AG04449 (cell line): Measurements from ENCODE around the gene HK1.

Experiments used
- CTCF ChIA-PET: fragments of 350-600 bp; formaldehyde crosslinking; extraction: SDS; loops from one replicate; lab custom pipeline; 2021; ENCODE audit warnings: antibody characterized with exemption; lab: Yijun Ruan, JAX
- POLR2A ChIA-PET: fragments of 400-600, 350-600 bp; formaldehyde crosslinking; extraction: SDS; loops from one replicate; lab custom pipeline; 2020; ENCODE audit warnings: antibody characterized with exemption, inconsistent platforms; lab: Yijun Ruan, JAX
- DNase-seq: peaks from one replicate; pipeline ENCODE4 v3.0.0-alpha.2; 2010; ENCODE audit warnings: low read depth, low spot score
- H3K4me3 ChIP-seq: 2 replicates; pipeline ENCODE4 v1.5.1; 2011; ENCODE audit warnings: low read depth, mild to moderate bottlenecking, control low read depth, low read length
- TF ChIP-seq, protein P1 (sequence below): IDR thresholded peaks from one replicate; pipeline ENCODE4 v1.5.1; 2011; ENCODE audit warnings: mild to moderate bottlenecking, moderate library complexity, low read length, control low read depth, inconsistent platforms; ENCODE audit not compliant: insufficient read depth; ENCODE audit errors: missing control alignments

HK1 gene

DNA sequence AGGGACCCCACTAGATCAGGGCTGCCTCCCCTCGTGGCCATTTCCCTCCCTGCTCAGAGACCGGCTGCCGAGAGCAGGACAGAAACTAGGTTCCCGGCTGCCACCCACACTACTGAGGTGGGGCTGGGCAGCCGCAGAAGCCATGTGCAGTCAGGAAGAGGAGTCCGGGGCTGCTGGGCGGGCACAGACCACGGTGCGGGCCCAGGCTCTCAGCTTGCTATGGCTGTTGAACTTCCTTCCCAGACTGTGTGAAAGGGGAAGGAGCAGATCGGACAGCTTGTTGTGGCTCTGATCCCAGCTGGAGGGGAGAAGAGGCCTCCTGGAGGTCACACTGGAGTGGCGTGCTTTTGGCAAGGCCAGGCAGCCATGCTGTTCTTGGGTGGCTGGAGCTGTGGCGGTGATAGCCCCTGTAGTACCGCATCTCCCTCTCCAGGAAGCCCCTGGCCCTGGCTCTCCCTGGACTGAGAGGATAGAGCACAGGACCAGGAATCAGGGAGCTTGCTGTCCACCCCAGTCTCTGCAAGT is 56.8 kb downstream of the HK1 start:
- ChIA-PET CTCF (interaction anchor here (1.1 kb wide), 1 partner anchor 16 kb away, joined by 3 read pairs; no protein-coding TSS in a partner anchor), POLR2A (no interaction called here)
- no peak for DNase-seq
- H3K4me3 ChIP-seq: no peak overlapping the region
- TF ChIP-seq, protein P1, sequence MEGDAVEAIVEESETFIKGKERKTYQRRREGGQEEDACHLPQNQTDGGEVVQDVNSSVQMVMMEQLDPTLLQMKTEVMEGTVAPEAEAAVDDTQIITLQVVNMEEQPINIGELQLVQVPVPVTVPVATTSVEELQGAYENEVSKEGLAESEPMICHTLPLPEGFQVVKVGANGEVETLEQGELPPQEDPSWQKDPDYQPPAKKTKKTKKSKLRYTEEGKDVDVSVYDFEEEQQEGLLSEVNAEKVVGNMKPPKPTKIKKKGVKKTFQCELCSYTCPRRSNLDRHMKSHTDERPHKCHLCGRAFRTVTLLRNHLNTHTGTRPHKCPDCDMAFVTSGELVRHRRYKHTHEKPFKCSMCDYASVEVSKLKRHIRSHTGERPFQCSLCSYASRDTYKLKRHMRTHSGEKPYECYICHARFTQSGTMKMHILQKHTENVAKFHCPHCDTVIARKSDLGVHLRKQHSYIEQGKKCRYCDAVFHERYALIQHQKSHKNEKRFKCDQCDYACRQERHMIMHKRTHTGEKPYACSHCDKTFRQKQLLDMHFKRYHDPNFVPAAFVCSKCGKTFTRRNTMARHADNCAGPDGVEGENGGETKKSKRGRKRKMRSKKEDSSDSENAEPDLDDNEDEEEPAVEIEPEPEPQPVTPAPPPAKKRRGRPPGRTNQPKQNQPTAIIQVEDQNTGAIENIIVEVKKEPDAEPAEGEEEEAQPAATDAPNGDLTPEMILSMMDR: no peak

DNA sequence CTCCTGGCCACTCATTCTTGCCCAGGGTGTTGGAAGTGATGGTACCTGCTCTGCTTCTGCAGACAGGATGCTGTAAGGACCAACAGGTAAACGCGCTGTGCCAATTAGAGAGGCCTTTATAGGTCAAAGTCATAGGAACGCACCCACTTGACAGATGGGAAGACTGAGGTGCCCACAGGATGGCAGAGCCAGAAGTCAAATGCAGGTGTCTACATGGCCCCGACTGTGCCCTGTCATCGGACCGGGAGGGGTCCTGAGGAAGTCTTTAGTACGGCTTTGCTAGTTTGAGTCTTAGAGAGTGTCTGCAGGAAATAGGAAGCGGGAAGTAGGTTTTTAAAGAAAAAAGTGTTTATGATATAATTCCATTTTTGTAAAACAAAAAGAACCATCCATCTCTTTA is 57.3 kb downstream of the HK1 start:
- ChIA-PET CTCF (interaction anchor here (0.7 to 1.1 kb wide), 2 partner anchors 16 to 29 kb away, joined by 3 read pairs; no protein-coding TSS in a partner anchor), POLR2A (no interaction called here)
- DNase-seq: no peak
- no peak overlapping the region for H3K4me3 ChIP-seq
- TF ChIP-seq, protein P1: no peak

DNA sequence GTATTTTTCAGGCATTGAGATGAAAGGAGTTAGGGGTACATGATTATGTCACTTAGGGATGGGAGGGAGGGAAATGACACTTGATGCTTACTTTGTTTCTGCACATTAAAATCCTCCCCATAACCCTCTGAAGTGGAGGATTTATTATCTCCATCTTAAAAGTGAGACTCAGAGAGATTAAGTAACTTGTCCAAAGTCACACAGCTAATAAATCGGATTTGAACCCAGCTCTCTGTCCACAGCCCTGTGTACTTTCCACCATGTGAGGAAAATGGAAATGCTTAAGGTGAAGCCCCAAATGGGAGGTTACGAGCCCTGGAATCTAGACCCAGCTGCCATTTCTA is 58.6 kb downstream of the HK1 start:
- ChIA-PET CTCF (interaction anchor here (0.9 to 1.6 kb wide), 5 partner anchors 8 to 70 kb away, joined by 3 to 4 read pairs (median 3); no protein-coding TSS in a partner anchor), POLR2A (no interaction called here)
- TF ChIP-seq, protein P1: no peak
- H3K4me3 ChIP-seq: no peak overlapping the region
- DNase-seq: no peak

DNA sequence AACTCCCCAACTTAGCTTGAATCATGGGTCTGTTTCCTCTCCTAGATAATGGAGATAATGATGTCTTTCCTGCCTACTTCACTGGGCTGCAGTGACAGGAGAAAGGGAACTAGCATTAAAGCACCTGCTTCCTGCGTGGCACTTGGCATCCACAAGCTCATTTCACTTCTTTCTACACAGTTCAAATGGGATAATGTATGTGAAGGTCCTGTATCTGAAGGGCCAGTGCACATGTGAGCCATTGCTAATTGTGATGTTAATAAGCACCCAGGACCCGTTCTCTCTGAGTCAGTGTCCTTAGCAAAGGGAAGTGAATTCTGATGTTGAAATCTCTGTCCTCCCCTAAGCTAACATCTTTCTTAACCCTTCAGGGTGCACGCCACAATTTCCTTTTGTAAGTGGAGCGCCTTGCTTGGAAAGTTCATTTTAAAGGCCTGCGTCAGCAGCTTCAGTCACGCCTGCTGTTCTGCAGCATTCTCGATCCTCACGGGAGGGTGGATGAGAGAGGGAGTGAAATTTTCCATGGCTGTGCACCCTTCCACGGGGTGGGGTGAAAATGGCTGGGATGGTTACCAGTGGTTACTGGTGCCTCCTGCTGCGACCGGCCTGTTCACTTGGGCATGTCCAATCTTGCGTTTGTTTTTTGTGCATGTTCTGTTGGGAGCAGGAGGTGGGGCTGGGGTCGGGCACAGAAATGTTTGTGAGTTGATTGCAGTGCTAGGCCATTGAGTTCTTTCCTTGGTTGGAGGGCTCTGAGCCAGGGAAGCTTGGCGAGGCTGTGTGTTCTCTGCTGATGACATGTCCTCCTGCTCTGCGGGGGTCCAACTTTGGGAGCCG is 59.2 kb downstream of the HK1 start:
- CTCF ChIA-PET: interaction anchor here (0.9 to 1.6 kb wide), 5 partner anchors 8 to 70 kb away, joined by 3 to 4 read pairs (median 3); no protein-coding TSS in a partner anchor
- TF ChIP-seq, protein P1: no peak
- DNase-seq: no peak
- no peak overlapping the region for H3K4me3 ChIP-seq
- POLR2A ChIA-PET: no interaction called here

DNA sequence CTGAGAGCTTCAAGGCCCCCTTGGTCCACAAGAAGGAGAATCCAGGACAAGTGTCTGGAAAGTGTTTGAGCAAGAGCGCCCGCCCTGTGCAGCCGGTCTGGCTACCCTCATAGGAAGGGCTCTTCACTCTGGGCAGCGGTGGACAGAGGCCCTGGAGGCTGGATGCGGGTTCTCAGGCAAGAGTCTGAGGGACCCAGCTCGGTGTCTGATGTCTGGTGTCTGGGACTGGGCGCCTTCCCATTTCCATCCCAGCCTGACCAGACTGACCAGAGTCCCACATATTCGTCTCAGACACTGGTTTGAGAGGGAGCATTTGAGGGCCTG is 59.8 kb downstream of the HK1 start:
- CTCF ChIA-PET: interaction anchor here (1.4 to 1.6 kb wide), 2 partner anchors 10 to 14 kb away, joined by 4 read pairs; no protein-coding TSS in a partner anchor
- no peak overlapping the region for H3K4me3 ChIP-seq
- DNase-seq: no peak
- POLR2A ChIA-PET: no interaction called here
- TF ChIP-seq, protein P1: no peak
